Measurements from ENCODE around the gene SAP30BP. TPM values are rescaled to one million over a fixed set of nuclear protein-coding genes. Genes with fewer than 3 reads are reported as not detected.
A peak's percentile ranks its signal among the peaks of the same experiment; 100 is the strongest.

Gene SAP30BP
- total RNA-seq, 1 experiment from 2014 or later: 89.7 TPM

- Histone ChIP-seq H2BK15ac (ENCODE audit: low read depth, low read length) (no peak overlapping the region), H3K23me2 (ENCODE audit: insufficient read length, low read depth, low read length, poor library complexity, severe bottlenecking) (no peaks in the 10 kb centered on the region), H3K56ac (ENCODE audit: insufficient read length, low read depth, low read length) (no peak overlapping the region), H3K4me2 (ENCODE audit: insufficient read depth, insufficient read length, low read length) (no peak overlapping the region), H3K4me1 (ENCODE audit: insufficient read depth, low read length) (no peaks in the 10 kb centered on the region), H3K27me3 (ENCODE audit: insufficient read depth, low read length) (no peaks in the 10 kb centered on the region), H2AK5ac (ENCODE audit: insufficient read length, low read length) (no peak overlapping the region), H4K8ac (replicated peaks; ENCODE audit: insufficient read length, low read depth, low read length) (no peak overlapping the region), H3K9ac (ENCODE audit: extremely low read depth, insufficient read length, low read length) (no peak overlapping the region), H4K20me1 (ENCODE audit: control insufficient read depth, insufficient read depth, insufficient read length) (no peaks in the 10 kb centered on the region), H2BK20ac (ENCODE audit: low read depth, low read length, poor library complexity, severe bottlenecking) (no peak overlapping the region), H3K79me2 (ENCODE audit: insufficient read depth, low read length) (no peaks in the 10 kb centered on the region), H3K4ac (ENCODE audit: low read depth, low read length) (no peak overlapping the region), H2BK5ac (ENCODE audit: insufficient read length, low read length) (no peak overlapping the region), H3K27ac (ENCODE audit: insufficient read length, low read depth, low read length) (no peak overlapping the region), H2BK12ac (ENCODE audit: insufficient read length, low read depth, low read length) (no peak overlapping the region), H3K79me1 (ENCODE audit: insufficient read depth, low read depth, low read length, poor library complexity, severe bottlenecking) (no peaks in the 10 kb centered on the region), H2AFZ (ENCODE audit: low read length) (no peak overlapping the region), H2BK120ac (ENCODE audit: low read depth, low read length, poor library complexity, severe bottlenecking) (no peak overlapping the region), H3K18ac (ENCODE audit: insufficient read length, low read depth, low read length) (no peak overlapping the region), H3K9me3 (ENCODE audit: control insufficient read depth, low read depth, low read length) (no peaks in the 10 kb centered on the region), H3K23ac (ENCODE audit: insufficient read length, low read depth, low read length) (no peak overlapping the region), H3K14ac (ENCODE audit: insufficient read depth, low read length) (no peak overlapping the region), H4K91ac (ENCODE audit: insufficient read length, low read depth, low read length) (no peak overlapping the region), H4K5ac (ENCODE audit: insufficient read length, low read depth, low read length) (no peak overlapping the region), H3T11ph (ENCODE audit: low read length) (no peak overlapping the region)
- no peak for TF ChIP-seq CTCF (conservative IDR thresholded peaks at IDR 0.05)
- peaks cover 31 to 36% of the 10 kb centered on the region in 2 experiments for H3K4me1 Mint-ChIP-seq
- H3K4me3 Mint-ChIP-seq: no peak overlapping the region
- no peak for DNase-seq
- H3K9me3 Mint-ChIP-seq: no peaks in the 10 kb centered on the region
- no CpG with 5 or more reads among the region's 7 CpGs for WGBS (ENCODE audit: extremely low coverage, insufficient read length, low lambda C conversion rate)
- peak overlapping the region in 2 of 3 experiments; percentile 25 to 97; a peak in 2 of 7 replicates for H3K27ac Mint-ChIP-seq
- peaks cover 13 to 49% (median 33%) of the 10 kb centered on the region in 3 experiments for H3K36me3 Mint-ChIP-seq (ENCODE audit: insufficient read depth in 1 of 3, low read depth in 3 of 3)
- no peaks in the 10 kb centered on the region for H3K27me3 Mint-ChIP-seq (ENCODE audit: low read depth)
Measured at GRCh38 chr17:75695141-75695829, 28.1 kb downstream of the SAP30BP start.

Data from H9 (cell line).